Prostate gland (tissue), 2 donors: ENCODE results near the gene ANKS4B. TPM values are rescaled to one million over a fixed set of nuclear protein-coding genes. Genes with fewer than 3 reads are reported as not detected.

Source experiments
- DNase-seq: peaks from one replicate; pipeline ENCODE4 v3.0.0-alpha.2; 2019; ENCODE audit warnings: low spot score
- H3K27ac ChIP-seq, 2 donors: fragments of 200-600 bp; sonication (generic); 2 replicates each; pipeline ENCODE4 v1.5.1; 2017 to 2019
- H3K27me3 ChIP-seq: fragments of 200-600 bp; sonication (generic); replicated peaks from 2 replicates; pipeline ENCODE4 v1.5.1; 2019; ENCODE audit not compliant: insufficient read depth
- H3K36me3 ChIP-seq, 2 donors: fragments of 200-600 bp; sonication (generic); 1 replicate in 1 of 2; 2 replicates in 1 of 2; pipeline versions ENCODE4 v1.5.1 to v1.8.1; 2017 to 2019
- H3K4me1 ChIP-seq: fragments of 200-600 bp; sonication (generic); replicated peaks from 2 replicates; pipeline ENCODE4 v1.5.1; 2019
- H3K4me3 ChIP-seq, 2 donors: fragments of 200-600 bp; sonication (generic); 2 replicates each; pipeline ENCODE4 v1.5.1; 2017 to 2019
- H3K9me3 ChIP-seq: fragments of 200-600 bp; sonication (generic); 2 replicates; pipeline ENCODE4 v1.5.1; 2017
- CTCF ChIP-seq, 4 experiments: fragments of 200-600 bp in 2 of 4; fragments of 450-650 bp in 2 of 4; sonication (generic) in 2 of 4; IDR thresholded peaks; 1 replicate in 3 of 4; 2 replicates in 1 of 4; pipeline ENCODE4 v1.5.1; 2016 to 2019; ENCODE audit warnings: antibody characterized with exemption in 4 of 4, mild to moderate bottlenecking in 2 of 4, moderate library complexity in 2 of 4
- POLR2A ChIP-seq: fragments of 450-650 bp; IDR thresholded peaks from one replicate; pipeline ENCODE4 v1.6.1; 2016; ENCODE audit warnings: antibody characterized with exemption, mild to moderate bottlenecking
- POLR2AphosphoS5 ChIP-seq: sonication (generic); formaldehyde crosslinking; IDR thresholded peaks from one replicate; pipeline ENCODE4 v1.6.1; 2017; ENCODE audit warnings: antibody characterized with exemption
- WGBS: methylation state at CpG from one replicate; pipeline ENCODE4 v1.1.5; 2018; 5-methylcytosine and 5-hydroxymethylcytosine counted together
- intact Hi-C: fragments of 100-400 bp; cut with DNase I; formaldehyde crosslinking; loops from one replicate; pipeline ENCODE4 v1.14.2; 2022
- total RNA-seq, 2 donors: library from RNA; depleted of rRNA; stranded (reverse); fragments of >200 nt; gene quantifications; one replicate each; pipeline ENCODE4 v1.1.0, GENCODE V29; 2016

ANKS4B gene
- total RNA-seq, 2 donors from 2014 or later = not detected

- TF ChIP-seq POLR2A (no peak), CTCF (IDR thresholded peaks at IDR 0.05) (no peak), POLR2AphosphoS5 (no peak)
- no peak for DNase-seq
- 93% methylated on average over 1 of the region's 1 CpG for WGBS
- Histone ChIP-seq H3K9me3 (no peaks in the 10 kb centered on the region), H3K4me1 (no peaks in the 10 kb centered on the region), H3K27me3 (no peaks in the 10 kb centered on the region), H3K4me3 (no peak overlapping the region), H3K36me3 (no peaks in the 10 kb centered on the region), H3K27ac (no peak overlapping the region)
- intact Hi-C loops = no loop called here
These were observed 36.4 kb upstream of the ANKS4B start for GRCh38 chr16:21197112-21197511.

- H3K27ac ChIP-seq = no peak overlapping the region
- no peaks in the 10 kb centered on the region for H3K9me3 ChIP-seq
- H3K4me3 ChIP-seq = no peak overlapping the region
- no peak for TF ChIP-seq POLR2A
- no peak for TF ChIP-seq CTCF (IDR thresholded peaks at IDR 0.05)
- no peak for TF ChIP-seq POLR2AphosphoS5
- H3K36me3 ChIP-seq = no peaks in the 10 kb centered on the region
- H3K4me1 ChIP-seq = no peaks in the 10 kb centered on the region
- DNase-seq = no peak
- intact Hi-C loops = no loop called here
- WGBS = 89% methylated on average over 3 of the region's 3 CpGs
- H3K27me3 ChIP-seq = no peaks in the 10 kb centered on the region
These were observed 35.9 kb upstream of the ANKS4B start for GRCh38 chr16:21197621-21198020.

GRCh38 chr16:21199607-21200218, 33.8 kb upstream of the ANKS4B start:
- no peak for DNase-seq
- Histone ChIP-seq H3K27me3 (no peaks in the 10 kb centered on the region), H3K36me3 (no peaks in the 10 kb centered on the region), H3K27ac (no peak overlapping the region), H3K9me3 (no peaks in the 10 kb centered on the region), H3K4me1 (no peaks in the 10 kb centered on the region), H3K4me3 (no peak overlapping the region)
- 71% methylated on average over 5 of the region's 5 CpGs for WGBS
- TF ChIP-seq POLR2A (no peak), CTCF (IDR thresholded peaks at IDR 0.05) (no peak)
- intact Hi-C loops = no loop called here

- H3K27ac ChIP-seq = no peak overlapping the region
- intact Hi-C loops = no loop called here
- H3K4me1 ChIP-seq = no peaks in the 10 kb centered on the region
- TF ChIP-seq POLR2AphosphoS5 (no peak), POLR2A (no peak), CTCF (IDR thresholded peaks at IDR 0.05) (no peak)
- no peak overlapping the region for H3K4me3 ChIP-seq
- WGBS = 29% methylated on average over 7 of the region's 7 CpGs
- H3K27me3 ChIP-seq = no peaks in the 10 kb centered on the region
- no peak for DNase-seq
- no peaks in the 10 kb centered on the region for H3K36me3 ChIP-seq
- no peaks in the 10 kb centered on the region for H3K9me3 ChIP-seq
These were observed 30.2 kb upstream of the ANKS4B start for GRCh38 chr16:21203155-21203797.

GRCh38 chr16:21205303-21205702, 28.2 kb upstream of the ANKS4B start:
- intact Hi-C loops = no loop called here
- H3K9me3 ChIP-seq = no peaks in the 10 kb centered on the region
- H3K4me1 ChIP-seq = no peaks in the 10 kb centered on the region
- no peak for DNase-seq
- H3K36me3 ChIP-seq = no peaks in the 10 kb centered on the region
- TF ChIP-seq CTCF (IDR thresholded peaks at IDR 0.05) (no peak), POLR2AphosphoS5 (no peak), POLR2A (no peak)
- no peak overlapping the region for H3K27ac ChIP-seq
- H3K4me3 ChIP-seq = no peak overlapping the region
- no peaks in the 10 kb centered on the region for H3K27me3 ChIP-seq
